ENCODE results near the gene SPAG17.

DNA sequence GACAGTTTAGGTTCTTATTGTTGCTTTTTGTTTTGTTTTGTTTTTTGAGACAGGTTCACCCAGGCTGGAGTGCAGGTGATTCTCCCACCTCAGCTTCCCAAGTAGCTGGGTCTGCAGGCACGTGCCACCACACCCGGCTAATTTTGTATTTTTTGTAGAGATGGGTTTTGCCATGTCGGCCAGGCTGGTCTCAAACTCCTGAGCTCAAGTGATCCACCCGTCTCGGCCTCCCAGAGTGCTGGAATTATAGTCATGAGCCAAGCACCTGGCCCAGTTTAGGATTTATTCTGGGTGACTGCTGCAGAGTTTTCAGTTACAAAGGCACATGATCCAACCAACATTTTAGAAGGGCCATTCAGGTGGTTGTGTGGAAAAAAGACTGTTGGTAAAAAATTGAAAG, 102.0 kb downstream of the SPAG17 start:
- TF ChIP-seq POLR2AphosphoS5 (IDR thresholded peaks at IDR 0.05; ENCODE audit: low read depth, low read length), result no peak
- TF ChIP-seq, protein P1, sequence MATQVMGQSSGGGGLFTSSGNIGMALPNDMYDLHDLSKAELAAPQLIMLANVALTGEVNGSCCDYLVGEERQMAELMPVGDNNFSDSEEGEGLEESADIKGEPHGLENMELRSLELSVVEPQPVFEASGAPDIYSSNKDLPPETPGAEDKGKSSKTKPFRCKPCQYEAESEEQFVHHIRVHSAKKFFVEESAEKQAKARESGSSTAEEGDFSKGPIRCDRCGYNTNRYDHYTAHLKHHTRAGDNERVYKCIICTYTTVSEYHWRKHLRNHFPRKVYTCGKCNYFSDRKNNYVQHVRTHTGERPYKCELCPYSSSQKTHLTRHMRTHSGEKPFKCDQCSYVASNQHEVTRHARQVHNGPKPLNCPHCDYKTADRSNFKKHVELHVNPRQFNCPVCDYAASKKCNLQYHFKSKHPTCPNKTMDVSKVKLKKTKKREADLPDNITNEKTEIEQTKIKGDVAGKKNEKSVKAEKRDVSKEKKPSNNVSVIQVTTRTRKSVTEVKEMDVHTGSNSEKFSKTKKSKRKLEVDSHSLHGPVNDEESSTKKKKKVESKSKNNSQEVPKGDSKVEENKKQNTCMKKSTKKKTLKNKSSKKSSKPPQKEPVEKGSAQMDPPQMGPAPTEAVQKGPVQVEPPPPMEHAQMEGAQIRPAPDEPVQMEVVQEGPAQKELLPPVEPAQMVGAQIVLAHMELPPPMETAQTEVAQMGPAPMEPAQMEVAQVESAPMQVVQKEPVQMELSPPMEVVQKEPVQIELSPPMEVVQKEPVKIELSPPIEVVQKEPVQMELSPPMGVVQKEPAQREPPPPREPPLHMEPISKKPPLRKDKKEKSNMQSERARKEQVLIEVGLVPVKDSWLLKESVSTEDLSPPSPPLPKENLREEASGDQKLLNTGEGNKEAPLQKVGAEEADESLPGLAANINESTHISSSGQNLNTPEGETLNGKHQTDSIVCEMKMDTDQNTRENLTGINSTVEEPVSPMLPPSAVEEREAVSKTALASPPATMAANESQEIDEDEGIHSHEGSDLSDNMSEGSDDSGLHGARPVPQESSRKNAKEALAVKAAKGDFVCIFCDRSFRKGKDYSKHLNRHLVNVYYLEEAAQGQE (IDR thresholded peaks at IDR 0.05; ENCODE audit: insufficient read depth in 1 of 2, low read depth in 2 of 2, low read length in 2 of 2), result no peak
